ENCODE results near the gene KLRC4. TPM values are rescaled to one million over a fixed set of nuclear protein-coding genes. Genes with fewer than 3 reads are reported as not detected.

Gene KLRC4
- not detected in 2 replicates for total RNA-seq (2014; rRNA removed; shearing (Covaris generic))
- not detected in 2 replicates for polyA plus RNA-seq (2016; fragmentation: Nextera tagmentation; extraction: Ambion mirVana)
- long read RNA-seq, result 0 reads

DNA sequence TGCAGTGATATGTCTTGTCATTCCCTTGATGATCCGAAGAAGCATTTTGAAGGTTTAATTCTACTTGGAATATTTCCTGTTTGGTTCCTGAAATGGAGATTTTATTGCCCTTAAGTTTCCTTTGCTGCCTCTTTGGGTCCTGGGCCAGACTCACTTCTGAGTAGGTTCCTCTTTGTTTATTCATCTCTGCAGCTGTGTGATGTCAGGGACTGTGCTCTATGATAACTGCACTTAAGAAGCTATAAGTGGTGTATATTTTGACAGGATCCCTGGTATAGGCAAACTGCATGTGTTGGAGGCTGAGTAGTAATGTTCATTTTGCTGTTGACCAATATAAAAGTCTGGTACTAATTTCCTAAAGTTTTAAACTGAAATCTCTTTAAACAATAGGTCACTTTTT is at the start of gene KLRC4:
KLRC4 (minus strand) TSS at position 366 of the 400 bp plus-strand sequence; CDS start at position 184, 182 bp downstream.
- H3K4me2 ChIP-seq, result no peak within 1 kb of the TSS
- Mint-ChIP-seq H3K4me1 (peaks cover 13% of the 10 kb centered on the region; the same call in 2 of the 3 replicates), H3K9me3 (no peaks in the 10 kb centered on the region), H3K4me3 (no peak within 1 kb of the TSS), H3K27ac (no peak within 1 kb of the TSS), H3K36me3 (ENCODE audit: low read depth) (no peaks in the 10 kb centered on the region), H3K27me3 (ENCODE audit: insufficient read depth, low read depth, poor library complexity) (no peaks in the 10 kb centered on the region)
- TF ChIP-seq POLR2AphosphoS5 (IDR thresholded peaks at IDR 0.05; ENCODE audit: low read depth) (no peak), CREB1 (CRISPR knock-in tag; IDR thresholded peaks at IDR 0.05; ENCODE audit: low read depth) (no peak), ZNF462 (CRISPR knock-in tag; IDR thresholded peaks at IDR 0.05) (no peak), STAT1 (IDR thresholded peaks at IDR 0.05; ENCODE audit: unreplicated experiment) (no peak), ZNF331 (CRISPR knock-in tag; IDR thresholded peaks at IDR 0.05; ENCODE audit: low read depth) (no peak), EZH2phosphoT487 (IDR thresholded peaks at IDR 0.05; ENCODE audit: unreplicated experiment) (no peak), JUNB (IDR thresholded peaks at IDR 0.05; ENCODE audit: unreplicated experiment) (no peak), ZNF114 (CRISPR knock-in tag; IDR thresholded peaks at IDR 0.05) (no peak), CTCF (conservative IDR thresholded peaks at IDR 0.05; ENCODE audit: low read depth in 2 of 2) (no peak), EZH2 (IDR thresholded peaks at IDR 0.05; ENCODE audit: low read depth, unreplicated experiment) (no peak), NANOG (IDR thresholded peaks at IDR 0.05; ENCODE audit: borderline replicate concordance) (no peak)
- TF ChIP-seq, protein P1, sequence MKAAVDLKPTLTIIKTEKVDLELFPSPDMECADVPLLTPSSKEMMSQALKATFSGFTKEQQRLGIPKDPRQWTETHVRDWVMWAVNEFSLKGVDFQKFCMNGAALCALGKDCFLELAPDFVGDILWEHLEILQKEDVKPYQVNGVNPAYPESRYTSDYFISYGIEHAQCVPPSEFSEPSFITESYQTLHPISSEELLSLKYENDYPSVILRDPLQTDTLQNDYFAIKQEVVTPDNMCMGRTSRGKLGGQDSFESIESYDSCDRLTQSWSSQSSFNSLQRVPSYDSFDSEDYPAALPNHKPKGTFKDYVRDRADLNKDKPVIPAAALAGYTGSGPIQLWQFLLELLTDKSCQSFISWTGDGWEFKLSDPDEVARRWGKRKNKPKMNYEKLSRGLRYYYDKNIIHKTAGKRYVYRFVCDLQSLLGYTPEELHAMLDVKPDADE (IDR thresholded peaks at IDR 0.05), result no peak
- TF ChIP-seq, protein P2, sequence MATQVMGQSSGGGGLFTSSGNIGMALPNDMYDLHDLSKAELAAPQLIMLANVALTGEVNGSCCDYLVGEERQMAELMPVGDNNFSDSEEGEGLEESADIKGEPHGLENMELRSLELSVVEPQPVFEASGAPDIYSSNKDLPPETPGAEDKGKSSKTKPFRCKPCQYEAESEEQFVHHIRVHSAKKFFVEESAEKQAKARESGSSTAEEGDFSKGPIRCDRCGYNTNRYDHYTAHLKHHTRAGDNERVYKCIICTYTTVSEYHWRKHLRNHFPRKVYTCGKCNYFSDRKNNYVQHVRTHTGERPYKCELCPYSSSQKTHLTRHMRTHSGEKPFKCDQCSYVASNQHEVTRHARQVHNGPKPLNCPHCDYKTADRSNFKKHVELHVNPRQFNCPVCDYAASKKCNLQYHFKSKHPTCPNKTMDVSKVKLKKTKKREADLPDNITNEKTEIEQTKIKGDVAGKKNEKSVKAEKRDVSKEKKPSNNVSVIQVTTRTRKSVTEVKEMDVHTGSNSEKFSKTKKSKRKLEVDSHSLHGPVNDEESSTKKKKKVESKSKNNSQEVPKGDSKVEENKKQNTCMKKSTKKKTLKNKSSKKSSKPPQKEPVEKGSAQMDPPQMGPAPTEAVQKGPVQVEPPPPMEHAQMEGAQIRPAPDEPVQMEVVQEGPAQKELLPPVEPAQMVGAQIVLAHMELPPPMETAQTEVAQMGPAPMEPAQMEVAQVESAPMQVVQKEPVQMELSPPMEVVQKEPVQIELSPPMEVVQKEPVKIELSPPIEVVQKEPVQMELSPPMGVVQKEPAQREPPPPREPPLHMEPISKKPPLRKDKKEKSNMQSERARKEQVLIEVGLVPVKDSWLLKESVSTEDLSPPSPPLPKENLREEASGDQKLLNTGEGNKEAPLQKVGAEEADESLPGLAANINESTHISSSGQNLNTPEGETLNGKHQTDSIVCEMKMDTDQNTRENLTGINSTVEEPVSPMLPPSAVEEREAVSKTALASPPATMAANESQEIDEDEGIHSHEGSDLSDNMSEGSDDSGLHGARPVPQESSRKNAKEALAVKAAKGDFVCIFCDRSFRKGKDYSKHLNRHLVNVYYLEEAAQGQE (IDR thresholded peaks at IDR 0.05; ENCODE audit: unreplicated experiment), result no peak
- H3K27ac ChIP-seq (ENCODE audit: low read depth), result no peak within 1 kb of the TSS
- H3K79me2 ChIP-seq (replicated peaks; ENCODE audit: insufficient read depth), result no peaks in the 10 kb centered on the region
- no peaks in the 10 kb centered on the region for H3K4me1 ChIP-seq (ENCODE audit: insufficient read depth)
- H3K4me3 ChIP-seq, result no peak within 1 kb of the TSS
- H2AFZ ChIP-seq, result no peak within 1 kb of the TSS
- H3K36me3 ChIP-seq (ENCODE audit: insufficient read depth), result no peaks in the 10 kb centered on the region
- no peaks in the 10 kb centered on the region for H3K27me3 ChIP-seq (ENCODE audit: insufficient read depth)
- no peaks in the 10 kb centered on the region for H4K20me1 ChIP-seq (replicated peaks; ENCODE audit: insufficient read depth)
- ATAC-seq, result no peak
- H3F3A ChIP-seq (replicated peaks; ENCODE audit: low read depth), result no peaks in the 10 kb centered on the region
- no peak for DNase-seq (ENCODE audit: low spot score)
- H3K9me2 ChIP-seq (ENCODE audit: insufficient read depth), result no peaks in the 10 kb centered on the region

All from GM23338 (cell line).